HG03159 (cell line): ENCODE results near the gene EXOSC2.
"Not testable (repeated sequence)": the region's sequence is repeated elsewhere in the genome, so short reads cannot be mapped to it uniquely, and the experiment has no call there.

ENCODE experiments used
- ATAC-seq: cut with Tn5 transposase; IDR thresholded peaks from one replicate; pipeline ENCODE4 v1.9.1; 2021; ENCODE audit warnings: mild to moderate bottlenecking, moderate library complexity; ENCODE audit not compliant: unreplicated experiment

Gene EXOSC2

DNA sequence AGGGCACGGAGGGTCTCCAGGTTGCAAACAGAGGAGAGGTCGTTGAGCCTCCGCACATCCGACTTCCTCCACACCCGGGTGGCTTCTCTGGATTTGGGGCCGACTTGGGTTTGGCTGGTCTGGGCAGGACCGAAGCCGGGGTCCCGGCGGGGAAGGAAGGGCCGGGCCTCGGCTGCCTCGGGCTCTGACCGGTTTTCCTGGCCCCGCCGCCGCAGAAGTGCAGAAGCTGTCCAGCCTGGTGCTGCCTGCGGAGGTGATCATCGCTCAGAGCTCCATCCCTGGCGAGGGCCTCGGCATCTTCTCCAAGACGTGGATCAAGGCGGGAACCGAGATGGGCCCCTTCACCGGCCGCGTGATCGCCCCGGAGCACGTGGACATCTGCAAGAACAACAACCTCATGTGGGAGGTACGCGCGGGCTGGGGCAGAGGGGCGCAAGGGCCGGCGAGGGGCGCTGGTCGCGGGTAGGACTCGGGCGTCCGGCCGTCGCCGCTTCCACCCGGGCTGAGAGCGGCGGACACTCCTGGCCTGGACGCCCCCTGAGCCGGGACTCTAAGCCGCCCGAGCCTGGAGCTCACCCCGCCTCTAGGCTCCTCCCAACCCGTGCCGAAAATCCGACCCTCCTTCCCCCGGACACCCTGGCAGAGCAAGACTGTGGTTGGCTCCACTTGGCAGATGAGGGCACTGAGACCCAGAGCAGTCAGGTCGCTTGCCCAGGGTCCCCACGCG is 27.0 kb upstream of the EXOSC2 start:
- no peak for ATAC-seq

DNA sequence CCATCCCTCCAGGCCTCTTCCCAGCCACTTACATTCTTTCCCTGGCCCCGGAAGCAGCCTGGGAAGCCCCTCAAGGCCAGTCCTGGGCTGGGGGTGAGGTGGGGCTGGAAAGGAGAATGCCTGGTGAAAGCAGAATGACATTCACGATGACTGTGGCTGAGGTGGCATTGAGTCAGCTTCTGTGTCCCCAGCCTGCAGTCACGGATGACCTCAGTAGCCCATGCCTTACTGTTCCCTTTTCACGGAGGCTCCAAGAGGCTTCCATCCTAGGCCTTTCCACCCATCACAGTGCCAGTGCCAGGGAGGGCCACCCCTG is 26.5 kb upstream of the EXOSC2 start:
- ATAC-seq = no peak

DNA sequence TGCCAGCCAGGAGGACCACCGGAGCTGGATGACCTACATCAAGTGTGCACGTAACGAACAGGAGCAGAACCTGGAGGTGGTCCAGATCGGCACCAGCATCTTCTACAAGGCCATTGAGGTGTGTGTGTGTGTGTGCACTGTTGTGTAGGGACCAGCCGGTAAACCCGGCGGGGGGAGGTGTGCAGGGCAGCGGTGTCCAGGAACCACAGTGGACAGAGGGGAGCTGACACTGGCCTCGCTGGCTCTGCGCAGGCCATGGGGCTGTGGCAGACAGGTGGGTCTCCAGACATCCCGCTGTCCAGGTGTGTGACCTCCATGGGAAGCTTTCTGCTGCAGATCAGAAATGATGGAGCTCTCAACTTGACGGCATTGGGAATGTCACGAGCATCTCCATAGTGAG is 25.4 kb upstream of the EXOSC2 start:
- no peak for ATAC-seq

DNA sequence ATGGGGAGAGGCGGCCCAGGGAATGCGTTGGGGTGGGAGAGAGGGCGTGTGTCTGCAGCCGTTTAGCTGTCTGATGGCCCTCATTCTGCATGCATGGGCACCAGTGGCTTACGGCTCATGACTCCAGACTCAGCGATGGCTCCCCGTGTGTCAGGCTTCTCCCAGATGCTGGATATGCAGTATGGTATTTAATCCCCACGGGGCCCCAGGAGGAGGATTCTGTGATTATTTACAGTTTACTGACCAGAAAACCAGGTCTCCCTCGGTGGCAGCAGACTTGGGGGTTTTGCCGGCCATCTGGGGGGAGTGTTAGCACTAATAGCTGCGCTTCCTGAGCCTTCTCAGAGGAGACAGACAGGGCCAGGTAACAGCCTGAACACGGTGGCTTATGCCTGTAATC is 24.9 kb upstream of the EXOSC2 start:
- no peak for ATAC-seq

DNA sequence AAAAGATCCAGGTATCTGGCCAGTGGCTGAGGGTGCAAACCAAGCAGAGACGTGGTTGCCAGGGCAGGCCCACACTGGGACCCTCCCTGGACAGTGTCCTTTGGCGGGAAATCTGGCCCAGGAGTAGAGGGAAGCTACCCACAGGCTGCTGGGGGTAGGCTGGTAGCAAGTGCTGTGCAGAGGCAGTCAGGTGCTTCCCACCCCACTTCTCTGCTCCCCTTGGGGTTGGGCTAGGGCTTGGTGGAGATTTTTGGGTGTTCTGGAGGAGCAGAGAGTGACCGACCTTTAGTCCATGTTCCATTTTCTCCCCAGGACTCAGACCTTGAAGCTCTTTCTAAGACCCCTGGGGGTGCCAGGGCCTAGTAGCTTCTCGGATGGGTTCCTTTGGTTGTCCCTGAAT is 23.6 kb upstream of the EXOSC2 start:
- ATAC-seq = no peak

DNA sequence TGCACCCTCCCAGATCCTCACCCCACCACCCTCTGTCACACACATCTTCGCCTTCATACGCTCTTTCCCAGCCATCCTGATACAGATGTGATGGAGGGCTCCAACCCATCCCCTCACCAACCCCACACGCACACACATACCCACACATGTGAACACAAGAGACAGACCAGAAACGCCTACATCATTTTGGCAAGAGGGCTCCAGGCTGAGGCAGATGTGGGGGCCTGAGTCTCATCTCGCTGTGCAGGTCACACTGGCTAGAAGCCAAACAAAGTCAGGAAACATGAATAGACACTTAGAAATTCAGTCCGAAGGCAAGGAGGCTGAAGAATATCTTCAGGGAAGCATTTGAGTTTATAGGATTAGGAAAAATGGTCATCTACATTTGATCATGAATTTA is 22.9 kb upstream of the EXOSC2 start:
- no peak for ATAC-seq

DNA sequence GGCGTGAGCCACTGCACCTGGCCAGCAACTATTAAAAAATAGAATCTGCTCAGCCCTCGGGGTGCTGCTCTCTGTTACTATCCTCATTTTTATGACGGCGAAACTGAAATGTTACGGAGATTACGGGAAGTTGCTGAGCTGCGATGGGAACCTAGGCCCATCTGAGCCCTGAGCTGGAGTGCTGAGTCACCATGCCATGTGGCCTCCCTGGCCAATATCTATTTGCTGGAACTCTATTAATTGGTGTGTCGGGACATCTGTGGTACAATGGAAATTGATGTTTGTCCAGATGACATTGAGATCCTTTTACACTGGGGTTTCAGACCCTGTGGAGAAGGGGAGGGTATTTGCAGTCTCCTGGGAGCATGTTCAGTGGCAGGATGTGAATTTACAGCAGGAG is 21.1 kb upstream of the EXOSC2 start:
- ATAC-seq = no peak

DNA sequence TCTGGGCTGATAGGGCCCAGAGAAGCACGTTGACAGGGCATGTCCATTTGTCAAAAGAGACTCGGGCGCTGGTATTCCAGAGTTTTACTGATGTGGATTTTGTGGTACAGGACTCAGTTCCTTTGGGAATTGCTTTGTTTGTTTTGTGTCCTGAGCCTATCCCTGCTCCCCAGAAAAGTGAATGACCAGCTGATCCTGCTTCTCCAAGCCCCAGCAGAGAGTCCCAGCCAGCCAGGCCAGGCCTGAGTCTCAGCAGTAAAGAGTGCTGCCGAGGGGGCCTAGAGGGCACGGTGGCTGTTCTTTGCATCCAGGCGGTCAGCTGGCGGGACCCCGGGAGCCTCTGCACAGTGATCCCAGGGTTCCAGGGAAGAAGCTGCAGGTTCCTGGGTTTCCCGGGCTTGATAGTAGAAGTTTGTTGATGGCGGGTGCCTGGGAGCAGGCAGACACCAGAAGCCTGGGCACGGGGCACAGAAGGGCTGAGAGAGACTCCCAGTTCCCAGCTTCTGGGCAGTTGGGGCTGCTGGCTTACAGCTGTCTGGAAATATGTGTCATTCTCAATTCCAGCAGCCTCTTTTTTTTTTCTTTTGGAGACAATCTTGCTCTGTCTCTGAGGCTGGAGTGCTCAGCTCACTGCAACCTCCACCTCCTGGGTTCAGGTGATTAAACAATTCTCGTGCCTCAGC is 20.5 kb upstream of the EXOSC2 start:
- no peak for ATAC-seq

DNA sequence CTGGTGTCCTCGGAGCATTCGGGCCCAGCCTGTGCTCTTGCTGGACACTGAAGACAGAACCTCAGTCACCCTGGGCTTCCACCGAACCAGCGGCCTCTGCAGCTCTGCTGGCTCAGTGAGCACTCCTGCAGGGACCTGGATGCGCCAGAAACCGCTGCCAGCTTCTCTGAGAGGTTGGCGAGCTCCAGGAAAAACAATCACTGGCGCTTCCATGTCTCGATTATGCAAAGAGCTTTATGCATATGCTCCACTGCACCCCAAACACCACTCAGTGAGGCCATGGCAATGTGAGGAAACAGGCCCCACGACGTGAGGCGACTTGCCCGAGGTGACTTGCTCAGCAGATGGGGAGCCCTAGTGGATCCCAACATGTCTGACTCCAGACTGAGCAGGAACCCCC is 18.2 kb upstream of the EXOSC2 start:
- no peak for ATAC-seq

DNA sequence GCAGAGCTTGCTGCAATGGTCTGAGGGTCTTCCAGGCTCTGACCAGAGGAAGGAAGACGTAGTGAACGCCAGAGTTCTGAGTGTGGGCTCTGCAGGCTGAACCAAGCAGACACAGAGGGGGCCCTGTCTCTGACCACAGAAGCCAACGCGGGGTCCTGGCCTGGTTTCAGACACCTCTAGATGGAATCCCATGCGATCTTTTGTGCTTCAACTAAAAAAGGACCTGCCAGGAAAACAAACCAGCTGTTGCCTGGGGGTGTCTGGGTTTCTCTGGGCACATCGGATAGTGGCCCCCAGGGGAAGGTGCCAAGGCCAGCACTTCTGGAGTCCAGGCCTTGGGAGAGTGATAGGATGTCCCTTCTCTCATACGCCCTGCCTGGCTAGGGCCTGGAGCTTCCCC is 16.3 kb upstream of the EXOSC2 start:
- ATAC-seq = no peak

DNA sequence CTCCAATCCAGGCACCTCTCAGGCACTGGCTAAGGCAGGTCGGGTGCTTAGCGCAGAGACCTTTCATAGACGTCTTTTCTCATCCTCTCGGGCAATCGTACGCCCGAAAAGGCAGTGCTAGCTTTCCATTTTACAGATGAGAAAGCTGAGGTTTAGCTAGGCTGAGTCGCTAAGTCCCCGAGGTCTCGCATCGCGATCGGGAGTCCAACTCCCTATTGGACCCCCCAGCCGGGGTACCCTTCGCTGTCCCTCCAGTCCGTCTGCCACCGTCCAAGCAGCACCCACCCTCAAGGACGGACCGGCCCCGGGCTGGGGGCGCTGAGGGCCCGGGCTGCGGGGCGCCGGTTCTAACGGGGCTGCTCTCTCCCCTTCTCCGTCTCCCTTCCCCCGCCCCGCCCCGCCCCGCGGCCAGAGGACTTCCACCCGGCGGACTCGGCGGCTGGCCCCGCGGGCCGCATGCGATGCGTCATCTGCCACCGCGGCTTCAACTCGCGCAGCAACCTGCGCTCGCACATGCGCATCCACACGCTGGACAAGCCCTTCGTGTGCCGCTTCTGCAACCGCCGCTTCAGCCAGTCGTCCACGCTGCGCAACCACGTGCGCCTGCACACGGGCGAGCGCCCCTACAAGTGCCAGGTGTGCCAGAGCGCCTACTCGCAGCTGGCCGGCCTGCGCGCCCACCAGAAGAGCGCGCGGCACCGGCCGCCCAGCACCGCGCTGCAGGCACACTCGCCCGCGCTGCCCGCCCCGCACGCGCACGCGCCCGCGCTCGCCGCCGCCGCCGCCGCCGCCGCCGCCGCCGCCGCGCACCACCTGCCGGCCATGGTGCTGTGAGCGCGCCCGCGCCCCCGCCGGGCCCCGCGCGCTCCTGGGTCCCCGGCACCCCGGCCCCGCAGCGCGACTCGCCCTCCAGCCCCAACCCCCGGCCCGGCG is 12.5 kb upstream of the EXOSC2 start:
- ATAC-seq = no peak

DNA sequence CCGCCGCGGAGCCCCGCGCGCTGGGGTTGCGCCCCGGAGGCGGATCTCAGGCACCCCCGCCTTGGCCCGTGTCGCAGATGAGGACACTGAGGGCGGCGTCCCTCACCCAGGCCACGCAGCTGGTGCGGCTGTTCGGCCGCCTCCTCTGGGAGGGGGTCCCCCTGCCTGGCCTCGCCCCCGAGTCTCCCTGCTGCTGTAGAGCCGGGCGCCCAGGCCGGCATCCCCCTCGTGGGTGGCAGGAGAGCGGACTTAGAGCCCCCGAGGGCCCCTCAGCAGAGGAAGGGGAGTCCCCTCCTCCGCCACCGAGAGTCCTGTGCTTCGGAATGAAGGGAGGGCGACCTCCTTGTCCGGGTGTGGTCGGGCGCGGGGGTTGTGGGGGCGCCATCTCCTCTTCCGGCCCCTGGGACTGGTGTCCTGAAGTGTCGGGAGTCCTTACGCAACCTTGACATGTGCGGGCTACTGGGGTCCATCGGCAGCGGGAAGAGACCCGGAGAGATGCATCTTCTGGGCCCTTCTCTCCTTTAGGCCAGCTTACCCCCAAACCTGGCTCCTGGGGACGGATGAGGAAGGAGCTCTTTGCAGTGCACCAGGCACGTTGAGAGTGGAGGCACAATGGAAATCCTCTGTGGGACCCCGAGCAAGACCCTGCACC is 11.7 kb upstream of the EXOSC2 start:
- ATAC-seq = no peak

DNA sequence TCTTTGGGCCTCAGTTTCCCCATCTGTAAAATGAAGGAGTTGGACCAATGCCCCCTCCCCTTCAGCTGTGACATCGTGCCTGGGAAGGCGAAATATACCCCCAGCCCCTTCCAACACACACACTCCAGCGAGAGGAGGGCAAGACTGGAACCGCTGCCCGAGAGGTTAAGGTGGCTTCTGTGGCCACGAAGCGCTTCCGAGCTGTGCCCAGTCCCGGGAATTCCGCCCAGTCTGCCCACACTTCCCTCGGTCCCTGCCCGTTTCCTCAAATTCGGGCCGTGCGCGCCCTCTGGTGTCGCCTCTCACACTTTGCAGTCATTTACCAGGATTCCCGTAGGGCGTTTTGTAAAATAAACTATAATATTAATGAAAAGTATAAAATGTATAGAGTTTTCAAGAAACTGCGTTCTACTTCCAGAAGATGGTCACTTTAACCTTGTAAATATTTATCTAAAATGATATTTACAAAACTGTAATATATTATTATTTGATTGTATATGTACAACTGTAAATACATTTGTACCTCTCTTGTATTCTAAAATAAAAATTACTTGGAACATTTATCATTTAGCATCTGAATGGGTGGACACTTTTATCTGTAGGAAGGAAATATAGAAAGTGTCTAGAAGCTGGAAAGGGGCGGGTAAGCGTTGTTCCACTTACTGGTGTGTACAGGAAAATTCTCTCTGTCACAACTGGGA is 11.0 kb upstream of the EXOSC2 start:
- ATAC-seq = no peak

DNA sequence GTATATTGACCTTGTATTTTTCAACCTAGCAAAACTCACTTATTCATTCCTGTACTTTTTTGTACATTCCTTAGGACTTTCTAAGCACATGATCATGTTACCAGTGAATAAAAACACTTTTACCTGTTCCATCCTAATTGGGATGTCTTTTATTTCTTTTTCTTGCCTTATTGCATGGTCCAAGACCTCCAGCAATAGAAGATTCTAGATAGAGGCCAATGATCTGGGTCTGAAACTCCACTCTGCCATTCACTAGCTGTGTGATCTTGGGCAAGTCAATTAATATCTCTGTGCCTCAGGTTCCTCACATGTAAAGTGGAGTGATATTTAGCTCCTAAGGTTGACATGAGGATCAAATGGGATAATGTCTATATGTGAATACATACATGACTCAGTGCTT is 8.5 kb upstream of the EXOSC2 start:
- no peak for ATAC-seq

DNA sequence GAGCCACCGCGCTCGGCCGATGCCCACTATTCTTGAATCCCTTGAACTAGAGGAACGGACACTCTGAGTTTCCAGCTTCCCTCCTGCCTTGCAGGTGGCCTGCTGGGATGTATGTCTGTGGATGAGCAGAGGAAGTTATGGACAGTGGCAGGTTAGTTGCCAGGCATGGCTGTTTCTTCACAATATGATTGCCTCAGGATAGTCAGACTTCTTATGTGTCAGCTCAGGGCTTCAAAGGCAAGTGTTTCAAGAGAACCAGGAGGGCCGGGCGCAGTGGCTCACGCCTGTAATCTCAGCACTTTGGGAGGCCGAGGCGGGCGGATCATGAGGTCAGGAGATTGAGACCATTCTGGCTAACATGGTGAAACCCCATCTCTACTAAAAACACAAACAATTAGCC is 7.6 kb upstream of the EXOSC2 start:
- ATAC-seq = not testable (repeated sequence)

DNA sequence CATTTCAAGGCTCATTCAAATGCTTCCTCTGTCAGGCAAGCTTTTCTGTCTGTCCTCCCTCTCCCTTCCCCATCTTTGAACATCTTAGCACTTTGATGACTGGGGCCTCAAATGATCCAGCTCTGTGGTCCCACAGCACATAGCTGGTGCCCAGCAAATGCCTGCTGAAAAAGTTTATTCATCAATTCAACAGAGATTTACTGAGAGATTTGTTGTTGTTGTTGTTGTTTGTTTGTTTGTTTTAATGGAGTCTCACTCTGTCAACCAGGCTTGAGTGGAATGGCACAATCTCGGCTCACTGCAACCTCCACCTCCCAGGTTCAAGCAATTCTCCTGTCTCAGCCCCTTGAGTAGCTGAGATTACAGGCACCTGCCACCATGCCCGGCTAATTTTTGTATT is 6.0 kb upstream of the EXOSC2 start:
- no peak for ATAC-seq

DNA sequence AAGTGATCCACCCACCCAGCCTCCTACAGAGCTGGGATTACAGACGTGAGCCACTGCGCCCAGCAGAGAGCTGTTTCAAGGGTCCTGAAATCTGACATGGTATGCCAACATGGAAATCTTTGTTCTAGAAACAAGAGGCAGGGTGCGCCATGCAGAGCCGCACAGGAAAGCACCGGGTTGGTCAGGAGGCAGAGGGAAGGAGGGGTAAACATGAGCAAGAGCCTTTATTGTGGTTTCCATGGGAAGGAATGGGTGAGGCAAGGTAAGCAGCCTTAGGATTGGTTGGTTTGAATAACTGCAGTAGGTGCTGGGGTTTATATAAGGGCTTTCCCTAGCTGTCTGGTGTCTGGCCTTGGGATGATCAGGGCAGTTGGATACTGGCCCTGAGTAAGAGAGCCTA is 5.5 kb upstream of the EXOSC2 start:
- no peak for ATAC-seq

DNA sequence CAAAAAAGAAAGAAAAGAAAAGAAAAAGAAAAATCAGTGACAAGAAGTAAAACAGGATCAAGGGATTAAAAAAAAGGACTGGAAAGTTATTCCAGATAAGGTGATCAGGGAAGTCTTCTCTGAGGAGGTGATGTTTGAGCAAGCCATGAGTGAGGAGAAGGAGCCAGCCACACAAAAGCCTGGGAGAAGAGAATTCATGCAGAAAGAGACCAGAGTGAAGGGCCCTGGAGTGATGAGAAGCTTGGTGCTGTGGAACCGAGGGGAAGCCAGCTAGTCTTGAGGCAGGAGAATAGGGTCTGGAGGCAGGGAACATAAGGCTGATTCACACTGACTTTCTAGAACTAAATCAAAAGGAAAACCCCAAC is 4.0 kb upstream of the EXOSC2 start:
- no peak for ATAC-seq

DNA sequence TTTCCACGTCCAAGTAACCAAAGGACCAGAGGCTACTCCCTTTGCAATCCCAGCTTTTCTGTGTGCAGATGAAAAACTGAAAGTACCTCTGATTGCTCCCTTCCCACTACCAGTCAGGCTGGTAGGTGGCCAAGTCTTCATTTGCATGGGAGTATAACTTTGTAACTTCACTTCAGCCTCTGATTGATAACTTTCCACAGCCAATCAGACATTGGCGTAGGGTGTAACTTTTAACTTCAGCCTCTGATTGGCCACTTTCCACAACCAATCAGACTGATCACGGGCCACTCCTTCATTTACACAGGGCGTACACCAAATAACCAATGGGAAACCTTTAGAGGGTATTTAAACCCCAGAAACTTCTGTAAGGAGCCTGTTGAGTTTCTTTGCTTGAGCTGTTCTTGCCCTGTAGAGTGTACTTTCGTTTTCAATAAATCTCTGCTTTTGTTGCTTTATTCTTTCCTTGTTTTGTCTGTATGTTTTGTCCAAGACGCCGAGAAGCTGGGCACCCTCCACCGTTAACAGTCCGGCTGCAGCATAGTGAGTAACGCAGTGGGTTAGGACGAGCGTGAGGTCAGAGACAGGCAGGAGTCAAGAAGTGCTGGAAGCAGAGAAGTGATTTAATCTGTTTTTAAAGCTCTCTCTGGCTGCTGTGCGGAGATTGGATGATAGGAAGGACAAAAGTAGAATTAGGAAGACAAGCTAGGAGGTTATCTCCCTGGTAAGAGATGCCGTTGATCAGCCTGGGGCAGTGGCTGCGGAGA is 3.5 kb upstream of the EXOSC2 start:
- ATAC-seq = no peak

DNA sequence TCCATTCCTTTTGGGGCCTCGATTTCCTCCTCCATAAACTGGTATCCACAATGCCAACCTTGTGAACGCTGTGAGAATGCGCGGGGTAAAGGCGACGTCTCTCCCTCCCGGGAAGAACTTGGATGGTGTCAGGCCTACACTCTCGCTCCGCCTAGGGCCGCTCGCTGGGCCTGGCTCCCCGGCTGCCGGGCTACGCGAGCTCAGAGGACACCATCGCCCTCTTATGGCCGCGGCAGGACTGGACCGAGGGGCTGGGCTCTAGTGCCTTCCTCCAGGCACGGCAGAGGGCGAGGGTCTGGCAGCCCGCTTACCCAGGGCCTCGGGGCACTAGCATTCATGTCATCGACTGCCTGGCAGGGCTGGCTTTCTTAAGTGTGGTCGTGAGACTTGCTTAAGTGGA is 1.3 kb upstream of the EXOSC2 start:
- ATAC-seq = no peak
